GM21717 (cell line): ENCODE results near the gene DNM2.
"Not testable (repeated sequence)": the region's sequence is repeated elsewhere in the genome, so short reads cannot be mapped to it uniquely, and the experiment has no call there.

ENCODE experiments used
- ATAC-seq: cut with Tn5 transposase; IDR thresholded peaks from one replicate; pipeline ENCODE4 v1.9.1; 2021; ENCODE audit warnings: mild to moderate bottlenecking, moderate library complexity; ENCODE audit not compliant: unreplicated experiment

Gene DNM2

DNA sequence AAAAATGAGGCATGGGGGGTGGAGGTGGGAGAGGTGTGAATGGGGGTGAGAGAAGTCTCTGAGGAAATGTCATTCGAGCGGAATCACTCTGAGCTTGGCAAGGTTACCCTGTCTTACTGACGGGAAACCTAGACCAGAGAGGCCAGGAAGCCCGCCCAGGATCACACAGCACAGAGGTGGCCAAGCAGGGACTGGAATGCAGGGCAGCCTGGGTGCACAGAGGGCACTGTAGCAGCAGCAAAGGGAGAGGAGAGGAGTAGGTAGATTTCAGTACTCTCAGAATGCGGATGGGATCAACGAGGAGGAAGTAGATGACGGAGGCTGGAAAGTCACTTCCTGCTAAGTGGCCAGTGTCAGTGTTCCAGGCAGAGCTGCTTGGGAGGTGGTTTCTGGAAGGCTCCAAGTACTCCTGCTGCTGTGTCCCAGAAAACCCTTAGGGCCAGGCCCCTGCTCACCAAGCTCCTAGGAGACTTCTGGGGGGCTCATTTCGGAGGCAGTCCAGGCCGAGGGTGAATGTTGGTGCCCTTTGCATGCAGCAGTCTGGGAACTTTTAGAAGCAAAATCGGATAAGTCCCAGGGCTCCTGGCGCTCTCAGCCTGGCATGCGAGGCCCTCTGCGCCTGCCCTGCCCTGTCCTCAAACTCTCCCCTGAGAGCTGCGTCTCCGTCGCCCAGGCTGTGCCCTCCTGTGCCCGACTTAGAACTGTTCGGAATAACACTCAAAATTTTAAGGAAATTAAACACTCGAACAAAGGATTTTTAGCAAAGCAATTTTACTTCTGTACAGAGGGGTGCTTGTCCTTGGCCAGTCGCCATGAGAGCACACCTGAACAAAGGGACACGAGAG, 33.5 kb downstream of the DNM2 start:
- ATAC-seq: no peak

GRCh38 chr19:10752237-10752912, 34.5 kb downstream of the DNM2 start:
- no peak for ATAC-seq

- no peak for ATAC-seq
Observed at GRCh38 chr19:10752913-10753704, 35.2 kb downstream of the DNM2 start.

DNA sequence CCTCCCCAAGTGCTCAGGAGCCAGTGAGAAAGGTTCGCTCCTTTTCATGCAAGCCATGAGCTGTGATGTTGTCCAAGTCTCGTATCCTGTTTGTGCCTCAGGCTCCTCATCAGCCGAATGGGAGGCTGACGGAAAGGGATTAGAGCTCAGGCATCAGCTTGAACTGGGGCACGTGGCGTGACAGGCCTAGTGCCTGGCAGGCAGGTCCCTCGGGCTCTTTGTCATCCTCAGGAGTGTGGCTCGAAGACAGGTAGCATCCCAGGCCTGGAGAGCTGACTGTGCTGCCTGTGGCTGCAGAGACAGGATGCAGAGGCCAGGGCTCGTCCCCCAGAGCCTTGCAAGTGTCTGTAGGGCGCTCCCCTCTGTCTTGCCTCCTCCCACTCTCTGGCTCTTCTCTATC, 38.5 kb downstream of the DNM2 start:
- no peak for ATAC-seq

DNA sequence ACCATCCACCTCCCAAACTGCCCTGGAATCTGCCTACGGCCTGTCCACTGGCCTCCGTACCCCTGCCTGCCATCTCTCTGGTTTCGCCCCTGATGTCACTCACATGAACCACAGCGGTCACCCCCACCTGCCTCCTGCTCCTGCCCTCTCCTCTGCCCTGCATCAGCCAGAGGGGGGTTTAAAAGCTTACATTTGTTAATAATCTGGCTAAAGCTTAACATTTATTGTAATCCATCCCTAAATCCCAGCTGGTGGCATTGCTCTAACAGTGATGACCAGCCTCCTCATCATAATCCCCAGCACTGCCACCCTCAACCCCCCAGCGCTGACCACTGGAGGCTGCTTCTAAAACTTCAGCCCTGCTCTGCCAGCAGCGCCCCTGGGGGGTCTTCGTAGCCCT, 38.9 kb downstream of the DNM2 start:
- ATAC-seq: no peak

DNA sequence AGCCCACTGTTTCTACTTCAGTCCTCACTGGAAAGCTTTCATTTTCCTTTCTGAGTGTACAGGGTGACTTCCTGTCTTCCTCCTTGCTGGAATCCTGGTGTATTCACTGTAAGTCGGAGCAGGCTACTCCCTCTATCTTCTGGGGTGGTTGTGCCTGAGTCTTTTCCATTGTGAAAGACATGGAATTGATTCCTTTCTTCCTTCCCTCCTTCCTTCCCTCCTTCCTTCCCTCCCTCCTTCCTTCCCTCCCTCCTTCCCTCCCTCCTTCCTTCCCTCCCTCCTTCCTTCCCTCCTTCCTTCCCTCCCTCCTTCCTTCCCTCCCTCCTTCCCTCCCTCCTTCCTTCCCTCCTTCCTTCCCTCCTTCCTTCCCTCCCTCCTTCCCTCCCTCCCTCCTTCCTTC, 40.2 kb downstream of the DNM2 start:
- not testable (repeated sequence) for ATAC-seq

GRCh38 chr19:10758978-10759377, 41.1 kb downstream of the DNM2 start:
- no peak for ATAC-seq

DNA sequence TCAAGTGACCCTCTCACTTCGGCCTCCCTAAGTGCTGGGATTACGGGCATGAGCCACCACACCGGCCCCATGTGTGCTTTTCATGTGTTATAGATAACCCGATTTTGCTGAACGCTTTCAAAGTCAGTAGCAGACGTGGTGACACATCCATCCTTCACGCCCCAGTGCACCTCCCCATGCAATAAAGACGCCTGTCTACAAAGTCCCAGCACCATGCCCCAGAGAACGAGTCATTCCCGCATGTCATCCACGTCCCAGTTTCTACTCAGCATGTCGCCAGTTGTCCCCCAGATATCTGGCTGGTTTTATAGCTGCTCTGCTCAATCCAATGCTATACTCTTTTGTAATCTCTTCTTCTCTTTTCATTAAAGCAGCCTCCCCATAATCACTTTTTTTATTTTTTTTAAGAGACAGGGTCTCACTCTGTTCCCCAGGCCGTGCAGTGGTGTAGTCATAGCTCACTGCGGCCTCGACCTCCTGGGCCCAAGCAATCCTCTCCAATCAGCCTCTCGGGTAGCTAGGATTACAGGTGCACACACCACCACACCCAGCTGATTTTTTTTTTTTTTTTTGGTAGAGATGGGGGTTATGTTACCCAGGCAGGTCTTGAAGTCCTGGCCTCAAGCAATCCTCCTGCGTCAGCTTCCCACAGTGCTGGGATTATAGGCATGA, 42.5 kb downstream of the DNM2 start:
- ATAC-seq: no peak

- ATAC-seq: no peak
Observed at GRCh38 chr19:10761443-10762250, 43.8 kb downstream of the DNM2 start.

DNA sequence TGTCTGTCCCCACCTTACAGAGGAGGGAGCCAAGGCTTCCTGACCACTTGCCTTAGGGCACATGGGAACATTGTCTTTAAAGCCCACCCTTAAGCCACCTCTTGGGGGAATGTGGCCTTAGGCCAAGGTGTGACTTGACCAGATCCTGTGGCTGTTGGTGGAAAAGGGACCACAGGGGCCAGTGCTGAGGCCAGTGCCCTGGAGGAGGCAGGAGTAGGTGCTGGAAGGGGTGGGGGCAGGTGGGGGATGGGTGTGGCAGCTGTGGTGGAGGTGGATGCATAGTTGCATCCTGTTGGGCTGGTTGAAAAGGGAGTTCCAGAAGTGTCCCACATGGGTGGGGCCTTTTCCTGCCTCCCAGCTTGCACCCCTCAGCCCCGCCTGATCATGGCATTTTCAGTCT, 44.8 kb downstream of the DNM2 start:
- ATAC-seq: no peak

- ATAC-seq: no peak
Observed at GRCh38 chr19:10763411-10763810, 45.5 kb downstream of the DNM2 start.

DNA sequence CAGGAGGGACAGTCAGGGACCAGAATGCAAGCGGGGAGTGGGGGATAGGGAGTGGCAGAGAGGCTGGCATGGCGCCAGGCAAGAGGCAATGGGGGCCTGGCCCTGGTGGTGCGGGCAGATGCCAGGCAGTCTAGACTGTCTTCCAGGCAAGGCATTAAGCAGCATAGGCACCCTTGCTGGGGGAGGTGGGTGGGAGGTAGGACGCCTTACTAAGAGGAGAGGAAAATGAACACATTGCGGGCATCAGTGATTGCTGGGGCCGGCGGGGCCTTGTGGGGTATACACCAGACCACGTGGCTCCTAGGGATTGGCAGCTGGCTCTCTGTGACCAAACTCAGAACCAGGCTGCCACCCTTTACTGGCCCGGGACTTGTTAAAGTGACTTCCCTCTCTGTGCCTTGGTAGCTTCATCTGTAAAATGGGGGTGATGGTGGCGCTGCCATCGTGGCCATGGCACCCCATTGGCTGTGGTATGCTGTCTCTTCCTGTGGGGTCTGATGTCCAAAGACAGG, 46.0 kb downstream of the DNM2 start:
- ATAC-seq: no peak

- ATAC-seq: no peak
Observed at GRCh38 chr19:10764340-10764894, 46.5 kb downstream of the DNM2 start.

GRCh38 chr19:10766049-10766623, 48.3 kb downstream of the DNM2 start:
- ATAC-seq: no peak

GRCh38 chr19:10766671-10767201, 48.9 kb downstream of the DNM2 start:
- no peak for ATAC-seq

DNA sequence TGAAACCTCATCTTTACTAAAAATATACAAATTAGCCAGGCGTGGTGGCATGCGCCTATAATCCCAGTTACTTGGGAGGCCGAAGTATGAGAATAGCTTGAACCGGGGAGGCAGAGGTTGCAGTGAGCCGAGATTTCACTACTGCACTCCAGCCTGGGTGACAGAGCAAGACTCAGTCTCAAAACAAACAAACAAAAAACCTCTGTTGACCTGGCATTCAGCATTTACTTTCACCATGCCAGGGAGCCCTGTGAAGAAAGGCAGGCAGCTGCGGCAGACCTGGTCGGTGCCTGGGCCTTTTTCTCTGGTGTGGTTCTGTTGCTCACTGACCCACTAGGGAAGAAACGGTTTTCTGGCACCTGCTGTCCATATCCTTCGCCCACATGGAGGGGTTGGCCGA, 49.8 kb downstream of the DNM2 start:
- no peak for ATAC-seq

DNA sequence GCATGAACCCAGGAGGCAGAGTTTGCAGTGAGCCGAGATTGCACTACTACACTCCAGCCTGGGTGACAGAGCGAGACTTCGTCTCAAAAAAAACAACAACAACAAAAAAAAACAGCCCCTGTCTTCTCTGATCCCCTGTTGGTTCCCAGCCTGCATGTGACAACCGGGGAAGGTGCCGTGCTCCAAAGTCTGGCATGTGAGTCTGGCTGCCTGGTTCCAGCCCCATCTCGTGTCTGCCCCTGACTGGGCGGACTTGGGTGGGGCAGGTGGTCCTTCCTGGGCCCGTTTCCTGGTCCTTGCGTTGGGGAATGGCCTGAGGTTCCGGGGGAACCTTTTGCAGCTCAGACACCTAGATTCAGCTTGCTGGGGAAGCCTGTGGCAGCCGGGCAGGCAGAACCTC, 50.5 kb downstream of the DNM2 start:
- no peak for ATAC-seq

DNA sequence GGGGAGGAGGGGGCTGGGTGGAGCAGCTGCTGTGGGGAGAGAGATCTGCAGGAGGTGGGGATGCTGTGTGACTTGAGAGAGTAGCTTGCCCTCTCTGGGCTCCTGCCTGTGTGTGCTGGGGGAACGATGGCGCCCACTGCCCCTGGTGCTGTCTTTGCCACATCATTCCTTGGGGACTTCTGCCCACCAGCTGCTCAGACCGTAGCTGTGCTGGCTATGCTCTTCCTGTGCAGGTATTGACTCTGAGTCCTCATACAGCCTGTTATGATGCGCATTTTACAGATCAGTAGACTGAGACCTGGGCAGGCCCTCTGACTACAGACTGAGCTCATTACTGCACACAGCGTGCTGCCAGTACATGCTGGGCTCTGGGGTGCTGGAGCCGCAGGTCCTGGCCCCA, 51.1 kb downstream of the DNM2 start:
- ATAC-seq: no peak
